Measurements from ENCODE around the gene SLC43A1.
A peak's percentile ranks its signal among the peaks of the same experiment; 100 is the strongest.

The SLC43A1 gene

DNA sequence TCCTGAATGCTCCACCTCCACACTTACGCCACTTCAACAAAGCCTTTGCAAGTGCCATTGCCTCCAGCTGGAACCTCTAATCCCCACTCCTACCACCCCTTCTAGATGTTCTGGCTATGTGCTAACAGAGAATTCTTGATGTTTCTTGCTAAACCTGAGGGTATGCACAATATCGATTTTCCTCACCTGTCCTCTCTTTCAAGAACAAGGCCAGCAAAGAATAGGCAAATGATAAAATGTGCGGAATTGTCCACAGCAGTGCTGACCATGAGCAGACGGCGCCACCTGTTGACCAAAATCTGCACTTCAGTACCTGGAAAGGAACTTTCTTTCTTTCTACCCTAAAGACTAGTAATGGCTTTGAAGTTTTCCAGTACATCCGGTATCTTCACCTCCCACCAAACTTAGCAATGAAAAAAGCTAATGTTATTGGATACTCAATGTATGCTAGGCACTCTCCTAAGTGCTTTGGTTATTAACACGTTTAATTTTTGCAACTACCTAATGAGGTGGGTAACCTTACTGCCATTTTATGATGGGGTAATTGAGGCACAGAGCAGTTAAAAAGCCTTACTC, 11.6 kb upstream of the SLC43A1 start:
- Histone ChIP-seq H3F3A (ENCODE audit: control insufficient read depth, insufficient read depth) (no peaks in the 10 kb centered on the region; the same call in 1 of the 2 replicates), H4K20me1 (ENCODE audit: control insufficient read depth, insufficient read depth, low read depth, low read length) (no peaks in the 10 kb centered on the region), H3K4me3 (ENCODE audit: low read length) (no peak overlapping the region), H3K9me2 (replicated peaks; ENCODE audit: control insufficient read depth, low read length) (no peaks in the 10 kb centered on the region), H3K9me3 (ENCODE audit: control insufficient read depth, insufficient read depth, low read length) (no peaks in the 10 kb centered on the region), H3K79me2 (ENCODE audit: control insufficient read depth, low read length) (peaks cover 36% of the 10 kb centered on the region), H3K36me3 (ENCODE audit: control insufficient read depth, low read length) (peaks cover 46% of the 10 kb centered on the region), H3K27me3 (ENCODE audit: control insufficient read depth, low read length) (no peaks in the 10 kb centered on the region), H3K4me1 (ENCODE audit: control insufficient read depth, low read length) (peaks cover 30% of the 10 kb centered on the region), H3K27ac (ENCODE audit: low read depth, low read length) (no peak overlapping the region), H3K4me2 (ENCODE audit: low read length) (no peak overlapping the region)
- no peak for TF ChIP-seq EZH2phosphoT487 (IDR thresholded peaks at IDR 0.05; ENCODE audit: borderline replicate concordance, low read length)
- TF ChIP-seq, protein P1, sequence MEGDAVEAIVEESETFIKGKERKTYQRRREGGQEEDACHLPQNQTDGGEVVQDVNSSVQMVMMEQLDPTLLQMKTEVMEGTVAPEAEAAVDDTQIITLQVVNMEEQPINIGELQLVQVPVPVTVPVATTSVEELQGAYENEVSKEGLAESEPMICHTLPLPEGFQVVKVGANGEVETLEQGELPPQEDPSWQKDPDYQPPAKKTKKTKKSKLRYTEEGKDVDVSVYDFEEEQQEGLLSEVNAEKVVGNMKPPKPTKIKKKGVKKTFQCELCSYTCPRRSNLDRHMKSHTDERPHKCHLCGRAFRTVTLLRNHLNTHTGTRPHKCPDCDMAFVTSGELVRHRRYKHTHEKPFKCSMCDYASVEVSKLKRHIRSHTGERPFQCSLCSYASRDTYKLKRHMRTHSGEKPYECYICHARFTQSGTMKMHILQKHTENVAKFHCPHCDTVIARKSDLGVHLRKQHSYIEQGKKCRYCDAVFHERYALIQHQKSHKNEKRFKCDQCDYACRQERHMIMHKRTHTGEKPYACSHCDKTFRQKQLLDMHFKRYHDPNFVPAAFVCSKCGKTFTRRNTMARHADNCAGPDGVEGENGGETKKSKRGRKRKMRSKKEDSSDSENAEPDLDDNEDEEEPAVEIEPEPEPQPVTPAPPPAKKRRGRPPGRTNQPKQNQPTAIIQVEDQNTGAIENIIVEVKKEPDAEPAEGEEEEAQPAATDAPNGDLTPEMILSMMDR (IDR thresholded peaks at IDR 0.05; ENCODE audit: low read depth, low read length, poor library complexity, severe bottlenecking) = peak; percentile 94

DNA sequence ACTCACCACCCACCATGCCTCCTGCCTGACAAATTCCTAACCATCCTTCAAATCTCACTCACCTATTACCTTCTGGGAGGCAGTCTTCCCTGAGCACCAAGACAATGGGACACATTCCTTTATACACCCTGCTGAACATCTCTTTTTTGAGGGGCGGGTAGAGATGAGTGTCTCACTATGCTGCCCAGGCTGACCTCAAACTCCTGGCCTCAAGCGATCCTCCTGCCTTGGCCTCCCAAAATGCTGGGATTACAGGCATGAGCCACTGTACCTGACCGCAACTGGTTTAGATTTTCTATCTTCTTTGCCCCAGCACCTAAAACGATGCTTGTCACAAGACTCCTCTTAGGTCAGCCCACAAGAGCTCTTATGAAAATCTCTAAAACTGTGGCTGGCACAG, 7.9 kb upstream of the SLC43A1 start:
- Histone ChIP-seq H3K4me3 (ENCODE audit: low read length) (no peak overlapping the region), H3F3A (ENCODE audit: control insufficient read depth, insufficient read depth) (no peaks in the 10 kb centered on the region; the same call in 1 of the 2 replicates), H3K36me3 (ENCODE audit: control insufficient read depth, low read length) (peaks cover 26% of the 10 kb centered on the region), H3K4me1 (ENCODE audit: control insufficient read depth, low read length) (peaks cover 13% of the 10 kb centered on the region), H3K9me3 (ENCODE audit: control insufficient read depth, insufficient read depth, low read length) (no peaks in the 10 kb centered on the region), H3K27ac (ENCODE audit: low read depth, low read length) (no peak overlapping the region), H3K4me2 (ENCODE audit: low read length) (no peak overlapping the region), H3K27me3 (ENCODE audit: control insufficient read depth, low read length) (no peaks in the 10 kb centered on the region), H4K20me1 (ENCODE audit: control insufficient read depth, insufficient read depth, low read depth, low read length) (no peaks in the 10 kb centered on the region), H3K9me2 (replicated peaks; ENCODE audit: control insufficient read depth, low read length) (no peaks in the 10 kb centered on the region), H3K79me2 (ENCODE audit: control insufficient read depth, low read length) (peaks cover 15% of the 10 kb centered on the region)
- TF ChIP-seq EZH2phosphoT487 (IDR thresholded peaks at IDR 0.05; ENCODE audit: borderline replicate concordance, low read length) = no peak
- TF ChIP-seq, protein P1 (IDR thresholded peaks at IDR 0.05; ENCODE audit: low read depth, low read length, poor library complexity, severe bottlenecking) = no peak

DNA sequence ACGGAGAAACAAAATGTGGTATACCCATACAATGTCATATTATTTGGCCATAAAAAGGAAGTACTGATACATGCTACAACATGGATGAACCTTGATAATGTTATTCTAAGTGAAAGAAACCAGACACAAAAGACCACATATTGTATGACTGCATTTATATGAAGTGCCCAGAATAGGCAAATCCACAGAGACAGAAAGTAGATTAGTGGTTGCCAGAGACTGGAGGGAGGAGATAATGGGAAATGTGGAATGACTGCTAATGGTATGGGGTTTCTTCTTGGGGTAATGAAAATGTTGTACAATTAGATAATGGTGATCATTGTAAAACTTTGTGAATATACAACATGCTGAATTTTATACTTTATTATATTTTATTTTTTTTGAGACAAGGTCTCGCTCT, 5.6 kb upstream of the SLC43A1 start:
- TF ChIP-seq, protein P1 (IDR thresholded peaks at IDR 0.05; ENCODE audit: low read depth, low read length, poor library complexity, severe bottlenecking) = no peak
- TF ChIP-seq EZH2phosphoT487 (IDR thresholded peaks at IDR 0.05; ENCODE audit: borderline replicate concordance, low read length) = no peak
- H3K27me3 ChIP-seq (ENCODE audit: control insufficient read depth, low read length) = no peaks in the 10 kb centered on the region
- no peaks in the 10 kb centered on the region for H3K9me2 ChIP-seq (replicated peaks; ENCODE audit: control insufficient read depth, low read length)
- no peaks in the 10 kb centered on the region for H3K79me2 ChIP-seq (ENCODE audit: control insufficient read depth, low read length)
- H3K27ac ChIP-seq (ENCODE audit: low read depth, low read length) = no peak overlapping the region
- H3F3A ChIP-seq (ENCODE audit: control insufficient read depth, insufficient read depth) = no peaks in the 10 kb centered on the region; the same call in 1 of the 2 replicates
- H3K4me1 ChIP-seq (ENCODE audit: control insufficient read depth, low read length) = peaks cover 4% of the 10 kb centered on the region
- no peaks in the 10 kb centered on the region for H4K20me1 ChIP-seq (ENCODE audit: control insufficient read depth, insufficient read depth, low read depth, low read length)
- peaks cover 9% of the 10 kb centered on the region for H3K36me3 ChIP-seq (ENCODE audit: control insufficient read depth, low read length)
- H3K4me2 ChIP-seq (ENCODE audit: low read length) = no peak overlapping the region
- H3K4me3 ChIP-seq (ENCODE audit: low read length) = no peak overlapping the region
- no peaks in the 10 kb centered on the region for H3K9me3 ChIP-seq (ENCODE audit: control insufficient read depth, insufficient read depth, low read length)
